ENCODE results near the gene BACH2.
"Not testable (repeated sequence)": the region's sequence is repeated elsewhere in the genome, so short reads cannot be mapped to it uniquely, and the experiment has no call there.

Gene BACH2

DNA sequence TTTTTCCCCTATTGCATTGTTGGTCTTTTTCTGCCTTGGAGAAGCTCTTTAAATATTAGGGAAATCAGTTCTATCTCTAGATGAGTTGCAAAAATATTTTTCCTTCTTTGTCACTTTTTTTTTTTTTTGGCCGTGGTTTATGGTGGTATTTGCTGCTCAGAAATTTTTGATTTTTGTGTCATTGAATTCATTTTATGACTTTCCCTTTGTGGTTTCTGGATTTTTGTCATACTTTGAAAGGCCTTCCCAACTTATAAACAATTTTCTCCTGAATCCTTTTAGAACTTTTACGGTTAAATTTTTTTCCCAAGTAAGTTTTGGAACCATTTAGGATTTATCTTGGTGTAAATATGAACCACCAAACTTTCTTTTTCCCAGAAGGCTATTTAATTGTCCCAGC, 256.7 kb downstream of the BACH2 start:
- no peaks in the 10 kb centered on the region for H3K4me1 ChIP-seq (ENCODE audit: control insufficient read depth, insufficient read depth, low read length)
- H3K4me3 ChIP-seq (ENCODE audit: low read length), result no peak overlapping the region
- H3K9ac ChIP-seq (ENCODE audit: low read length), result no peak overlapping the region
- no peaks in the 10 kb centered on the region for H3K9me3 ChIP-seq (ENCODE audit: control insufficient read depth, low read length)
- no peaks in the 10 kb centered on the region for H3K27me3 ChIP-seq (ENCODE audit: control insufficient read depth, insufficient read depth, low read length)
- H3K36me3 ChIP-seq (ENCODE audit: control insufficient read depth, insufficient read depth, low read length), result no peaks in the 10 kb centered on the region

DNA sequence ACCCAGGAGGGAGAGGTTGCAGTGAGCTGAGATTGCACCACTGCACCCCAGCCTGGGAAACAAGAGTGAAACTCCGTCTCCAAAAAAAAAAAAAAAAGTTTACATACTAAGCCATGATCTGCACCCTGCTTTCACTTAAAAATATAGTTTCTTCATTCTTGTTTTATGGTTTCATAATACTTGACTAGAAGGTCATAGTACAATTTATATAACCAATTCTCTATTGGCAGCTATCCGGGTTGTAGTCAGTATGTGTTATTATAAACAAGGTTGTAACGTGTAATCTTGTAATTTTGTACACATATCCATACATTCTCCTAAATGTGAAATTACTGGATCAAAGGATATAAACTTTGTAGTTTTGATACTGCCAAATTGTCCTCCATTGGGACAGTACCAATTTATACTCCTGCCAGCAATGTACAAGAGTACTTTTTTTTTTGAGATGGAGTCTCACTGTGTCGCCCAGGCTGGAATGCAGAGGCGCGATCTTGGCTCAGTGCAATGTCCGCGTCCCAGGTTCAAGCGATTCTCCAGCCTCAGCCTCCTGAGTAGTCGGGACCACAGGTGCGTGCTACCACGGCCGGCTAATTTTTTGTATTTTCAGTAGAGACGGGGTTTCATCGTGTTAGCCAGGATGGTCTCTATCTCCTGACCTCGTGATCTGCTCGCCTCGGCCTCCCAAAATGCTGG, 257.5 kb downstream of the BACH2 start:
- no peak overlapping the region for H3K4me3 ChIP-seq (ENCODE audit: low read length)
- no peak overlapping the region for H3K9ac ChIP-seq (ENCODE audit: low read length)
- H3K36me3 ChIP-seq (ENCODE audit: control insufficient read depth, insufficient read depth, low read length), result no peaks in the 10 kb centered on the region
- H3K4me1 ChIP-seq (ENCODE audit: control insufficient read depth, insufficient read depth, low read length), result no peaks in the 10 kb centered on the region
- no peaks in the 10 kb centered on the region for H3K27me3 ChIP-seq (ENCODE audit: control insufficient read depth, insufficient read depth, low read length)
- H3K9me3 ChIP-seq (ENCODE audit: control insufficient read depth, low read length), result no peaks in the 10 kb centered on the region

GRCh38 chr6:90036963-90037362, 259.7 kb downstream of the BACH2 start:
- Histone ChIP-seq H3K27me3 (ENCODE audit: control insufficient read depth, insufficient read depth, low read length) (no peaks in the 10 kb centered on the region), H3K9me3 (ENCODE audit: control insufficient read depth, low read length) (no peaks in the 10 kb centered on the region), H3K4me1 (ENCODE audit: control insufficient read depth, insufficient read depth, low read length) (no peaks in the 10 kb centered on the region), H3K4me3 (ENCODE audit: low read length) (no peak overlapping the region), H3K9ac (ENCODE audit: low read length) (no peak overlapping the region), H3K36me3 (ENCODE audit: control insufficient read depth, insufficient read depth, low read length) (no peaks in the 10 kb centered on the region)

- Histone ChIP-seq H3K36me3 (ENCODE audit: control insufficient read depth, insufficient read depth, low read length) (no peaks in the 10 kb centered on the region), H3K4me3 (ENCODE audit: low read length) (no peak overlapping the region), H3K4me1 (ENCODE audit: control insufficient read depth, insufficient read depth, low read length) (no peaks in the 10 kb centered on the region), H3K9ac (ENCODE audit: low read length) (no peak overlapping the region), H3K9me3 (ENCODE audit: control insufficient read depth, low read length) (no peaks in the 10 kb centered on the region), H3K27me3 (ENCODE audit: control insufficient read depth, insufficient read depth, low read length) (no peaks in the 10 kb centered on the region)
These were observed 261.5 kb downstream of the BACH2 start for GRCh38 chr6:90035047-90035723.

- H3K4me3 ChIP-seq (ENCODE audit: low read length), result no peak overlapping the region
- H3K9me3 ChIP-seq (ENCODE audit: control insufficient read depth, low read length), result no peaks in the 10 kb centered on the region
- H3K4me1 ChIP-seq (ENCODE audit: control insufficient read depth, insufficient read depth, low read length), result no peaks in the 10 kb centered on the region
- no peak overlapping the region for H3K9ac ChIP-seq (ENCODE audit: low read length)
- H3K27me3 ChIP-seq (ENCODE audit: control insufficient read depth, insufficient read depth, low read length), result no peaks in the 10 kb centered on the region
- no peaks in the 10 kb centered on the region for H3K36me3 ChIP-seq (ENCODE audit: control insufficient read depth, insufficient read depth, low read length)
These were observed 262.8 kb downstream of the BACH2 start for GRCh38 chr6:90033746-90034271.

GRCh38 chr6:90032489-90033212, 264.0 kb downstream of the BACH2 start:
- not testable (repeated sequence) for H3K4me3 ChIP-seq (ENCODE audit: low read length); H3K4me1 ChIP-seq (ENCODE audit: control insufficient read depth, insufficient read depth, low read length); H3K9ac ChIP-seq (ENCODE audit: low read length); H3K27me3 ChIP-seq (ENCODE audit: control insufficient read depth, insufficient read depth, low read length); H3K9me3 ChIP-seq (ENCODE audit: control insufficient read depth, low read length); H3K36me3 ChIP-seq (ENCODE audit: control insufficient read depth, insufficient read depth, low read length)

GRCh38 chr6:90028995-90029635, 267.5 kb downstream of the BACH2 start:
- Histone ChIP-seq H3K4me3 (ENCODE audit: low read length) (no peak overlapping the region), H3K27me3 (ENCODE audit: control insufficient read depth, insufficient read depth, low read length) (no peaks in the 10 kb centered on the region), H3K36me3 (ENCODE audit: control insufficient read depth, insufficient read depth, low read length) (no peaks in the 10 kb centered on the region), H3K9ac (ENCODE audit: low read length) (no peak overlapping the region), H3K4me1 (ENCODE audit: control insufficient read depth, insufficient read depth, low read length) (no peaks in the 10 kb centered on the region), H3K9me3 (ENCODE audit: control insufficient read depth, low read length) (no peaks in the 10 kb centered on the region)

- H3K9ac ChIP-seq (ENCODE audit: low read length), result no peak overlapping the region
- H3K4me3 ChIP-seq (ENCODE audit: low read length), result no peak overlapping the region
- no peaks in the 10 kb centered on the region for H3K36me3 ChIP-seq (ENCODE audit: control insufficient read depth, insufficient read depth, low read length)
- H3K27me3 ChIP-seq (ENCODE audit: control insufficient read depth, insufficient read depth, low read length), result no peaks in the 10 kb centered on the region
- H3K4me1 ChIP-seq (ENCODE audit: control insufficient read depth, insufficient read depth, low read length), result no peaks in the 10 kb centered on the region
- H3K9me3 ChIP-seq (ENCODE audit: control insufficient read depth, low read length), result no peaks in the 10 kb centered on the region
These were observed 268.4 kb downstream of the BACH2 start for GRCh38 chr6:90028066-90028778.

- no peaks in the 10 kb centered on the region for H3K36me3 ChIP-seq (ENCODE audit: control insufficient read depth, insufficient read depth, low read length)
- H3K9me3 ChIP-seq (ENCODE audit: control insufficient read depth, low read length), result no peaks in the 10 kb centered on the region
- H3K27me3 ChIP-seq (ENCODE audit: control insufficient read depth, insufficient read depth, low read length), result no peaks in the 10 kb centered on the region
- H3K4me3 ChIP-seq (ENCODE audit: low read length), result no peak overlapping the region
- no peak overlapping the region for H3K9ac ChIP-seq (ENCODE audit: low read length)
- no peaks in the 10 kb centered on the region for H3K4me1 ChIP-seq (ENCODE audit: control insufficient read depth, insufficient read depth, low read length)
These were observed 270.4 kb downstream of the BACH2 start for GRCh38 chr6:90026216-90026615.

DNA sequence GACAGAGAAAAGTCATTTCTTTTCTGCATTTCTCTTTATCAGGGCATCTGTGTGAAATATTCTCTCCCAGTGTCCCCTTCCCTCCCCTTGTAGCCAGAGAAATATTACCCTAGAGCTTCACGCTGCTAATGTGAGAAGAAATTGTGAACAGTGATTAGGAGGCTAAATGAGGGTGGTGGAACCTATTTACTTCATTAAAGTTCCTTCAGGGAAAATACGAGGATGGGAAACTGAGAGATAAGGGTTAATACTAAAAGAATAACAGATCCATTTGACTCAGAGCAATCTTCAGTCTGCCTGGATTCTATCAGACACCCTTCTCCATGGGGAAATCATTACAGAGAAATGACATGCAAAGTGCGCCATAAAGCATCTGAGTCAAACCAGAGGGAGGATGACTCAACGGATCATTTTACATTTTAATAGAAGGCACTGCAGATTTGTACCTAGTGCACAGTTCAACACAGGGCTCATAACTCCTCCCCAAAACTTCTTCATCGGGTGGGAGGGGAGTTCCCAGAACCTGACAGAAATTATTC, 271.1 kb downstream of the BACH2 start:
- Histone ChIP-seq H3K9ac (ENCODE audit: low read length) (no peak overlapping the region), H3K9me3 (ENCODE audit: control insufficient read depth, low read length) (no peaks in the 10 kb centered on the region), H3K4me1 (ENCODE audit: control insufficient read depth, insufficient read depth, low read length) (no peaks in the 10 kb centered on the region), H3K36me3 (ENCODE audit: control insufficient read depth, insufficient read depth, low read length) (no peaks in the 10 kb centered on the region), H3K27me3 (ENCODE audit: control insufficient read depth, insufficient read depth, low read length) (no peaks in the 10 kb centered on the region), H3K4me3 (ENCODE audit: low read length) (no peak overlapping the region)

DNA sequence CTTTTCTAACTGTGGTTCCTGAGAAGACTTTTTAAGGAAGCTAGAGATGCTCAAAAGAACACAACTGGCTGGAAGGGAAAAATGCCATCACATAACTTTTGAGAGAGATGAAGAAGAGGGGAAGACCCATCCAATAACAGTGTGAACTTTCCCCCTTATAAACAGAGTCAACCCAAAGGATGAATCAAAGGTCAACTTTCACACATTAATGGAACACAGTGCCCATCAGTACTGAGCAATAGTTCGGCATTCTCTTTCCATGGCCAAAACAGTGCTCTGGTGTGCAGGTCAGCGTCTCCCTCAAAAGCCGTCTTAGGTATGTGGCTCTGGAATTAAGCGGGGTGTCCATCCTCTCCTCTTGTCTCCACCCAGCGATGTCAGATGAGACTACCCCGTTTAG, 272.0 kb downstream of the BACH2 start:
- H3K4me3 ChIP-seq (ENCODE audit: low read length), result no peak overlapping the region
- no peak overlapping the region for H3K9ac ChIP-seq (ENCODE audit: low read length)
- no peaks in the 10 kb centered on the region for H3K9me3 ChIP-seq (ENCODE audit: control insufficient read depth, low read length)
- no peaks in the 10 kb centered on the region for H3K27me3 ChIP-seq (ENCODE audit: control insufficient read depth, insufficient read depth, low read length)
- H3K36me3 ChIP-seq (ENCODE audit: control insufficient read depth, insufficient read depth, low read length), result no peaks in the 10 kb centered on the region
- H3K4me1 ChIP-seq (ENCODE audit: control insufficient read depth, insufficient read depth, low read length), result no peaks in the 10 kb centered on the region
